ENCODE results near the gene DNAJB5.

The DNAJB5 gene

DNA sequence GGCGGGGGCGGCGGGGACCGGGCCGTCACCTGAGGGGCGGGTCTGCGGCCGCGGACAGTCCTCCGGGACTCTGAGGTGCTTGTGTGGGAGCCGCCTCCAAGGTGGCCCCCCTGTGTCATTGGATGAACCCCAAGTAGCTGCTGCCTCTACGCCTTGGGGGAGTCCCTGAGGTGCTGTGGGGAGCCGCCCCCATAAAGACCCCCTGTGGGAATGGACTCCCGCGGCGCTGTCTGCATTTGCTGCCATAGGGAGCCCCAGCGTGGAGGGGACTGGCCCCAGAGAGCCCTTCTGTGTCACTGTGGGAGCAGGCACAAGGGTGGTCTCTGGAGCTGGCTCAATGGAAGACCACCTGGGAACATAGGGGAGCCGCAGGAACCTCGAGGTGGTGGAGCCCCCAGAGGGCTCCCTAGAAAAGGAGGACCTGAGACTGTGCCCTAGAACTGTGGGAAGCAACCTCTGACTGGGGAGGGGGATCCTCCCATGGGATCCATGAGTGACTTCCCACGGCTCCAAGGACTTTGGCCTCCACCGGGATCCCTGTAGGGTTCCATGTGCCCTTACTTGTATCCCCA is 31.0 kb upstream of the DNAJB5 start:
- H3K4me3 ChIP-seq (ENCODE audit: low read depth, low read length), result no peak overlapping the region
- TF ChIP-seq, protein P1, sequence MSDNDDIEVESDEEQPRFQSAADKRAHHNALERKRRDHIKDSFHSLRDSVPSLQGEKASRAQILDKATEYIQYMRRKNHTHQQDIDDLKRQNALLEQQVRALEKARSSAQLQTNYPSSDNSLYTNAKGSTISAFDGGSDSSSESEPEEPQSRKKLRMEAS (IDR thresholded peaks at IDR 0.05; ENCODE audit: low read depth, low read length), result no peak
- TF ChIP-seq POLR2A (IDR thresholded peaks at IDR 0.05; ENCODE audit: extremely low read depth, insufficient read length), result no peak
- no peak for TF ChIP-seq CTCF (IDR thresholded peaks at IDR 0.05; ENCODE audit: low read depth, low read length)
- TF ChIP-seq MYC (IDR thresholded peaks at IDR 0.05; ENCODE audit: low read depth, low read length), result no peak
- DNase-seq (ENCODE audit: low read depth), result no peak

DNA sequence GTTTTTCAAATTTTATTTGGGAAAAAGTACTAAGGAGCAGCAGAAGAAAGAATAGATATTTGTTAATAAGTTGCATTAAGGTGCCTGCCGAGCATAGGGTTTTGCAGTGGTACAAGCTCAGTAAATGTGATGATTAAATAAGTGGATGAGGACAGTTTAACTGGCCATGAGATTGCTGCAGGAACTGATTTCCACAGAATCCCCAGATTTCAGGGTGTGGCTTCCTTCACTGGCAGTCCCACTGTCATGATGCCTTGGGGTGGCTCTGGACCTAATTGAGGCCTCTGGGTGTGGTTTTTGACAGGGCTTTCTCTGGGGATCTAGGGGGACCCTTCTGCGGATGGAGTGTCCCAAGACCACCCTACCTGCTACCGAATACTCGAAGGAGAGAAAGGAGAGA is 30.1 kb upstream of the DNAJB5 start:
- no peak overlapping the region for H3K4me3 ChIP-seq (ENCODE audit: low read depth, low read length)
- no peak for DNase-seq (ENCODE audit: low read depth)
- TF ChIP-seq, protein P1 (IDR thresholded peaks at IDR 0.05; ENCODE audit: low read depth, low read length), result no peak
- TF ChIP-seq POLR2A (IDR thresholded peaks at IDR 0.05; ENCODE audit: extremely low read depth, insufficient read length) (no peak), CTCF (IDR thresholded peaks at IDR 0.05; ENCODE audit: low read depth, low read length) (no peak), MYC (IDR thresholded peaks at IDR 0.05; ENCODE audit: low read depth, low read length) (no peak)

DNA sequence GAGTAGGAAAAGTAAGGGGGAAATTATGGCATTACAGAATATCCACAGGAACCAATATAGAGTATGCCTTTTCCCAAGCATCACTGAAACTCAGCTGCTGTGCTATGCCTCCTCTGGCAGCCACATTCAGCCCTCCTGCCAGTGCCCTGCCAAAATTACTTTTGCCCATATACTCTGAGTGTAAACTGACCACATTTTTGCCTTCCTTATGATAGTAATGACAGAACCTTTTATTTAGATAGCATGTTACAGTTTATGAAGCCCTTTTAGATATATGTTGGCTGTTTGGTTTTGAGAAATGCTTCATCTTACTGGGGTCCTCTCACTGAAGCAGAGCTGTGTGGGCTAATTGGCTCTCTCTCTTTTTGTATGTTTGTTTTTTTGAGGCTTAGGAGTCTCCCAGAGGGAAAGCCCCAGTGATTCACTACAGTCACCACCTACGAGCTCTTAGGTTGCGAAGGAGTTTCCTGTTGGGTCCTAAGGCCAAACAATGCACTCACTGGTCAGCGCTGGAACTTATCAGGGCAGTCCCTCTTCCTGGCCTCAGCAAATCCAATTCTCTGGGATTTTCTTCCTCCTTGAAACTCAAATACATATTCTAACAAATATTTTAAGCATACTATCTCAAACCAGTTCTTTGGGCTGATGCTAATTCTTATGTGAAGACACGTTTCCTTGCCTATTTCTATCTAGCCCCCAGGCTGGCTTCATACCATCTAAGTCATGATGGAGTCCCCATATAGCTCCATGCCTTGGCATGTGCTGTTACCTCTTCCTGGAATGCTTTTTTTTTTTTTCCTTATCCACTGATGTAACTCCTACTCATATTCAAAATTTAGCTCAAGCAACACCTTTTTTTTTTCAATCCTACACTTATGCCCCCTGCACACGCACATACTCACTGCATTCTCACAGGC is 27.7 kb upstream of the DNAJB5 start:
- peak; percentile 42 for DNase-seq (ENCODE audit: low read depth)
- TF ChIP-seq CTCF (IDR thresholded peaks at IDR 0.05; ENCODE audit: low read depth, low read length) (no peak), POLR2A (IDR thresholded peaks at IDR 0.05; ENCODE audit: extremely low read depth, insufficient read length) (no peak), MYC (IDR thresholded peaks at IDR 0.05; ENCODE audit: low read depth, low read length) (no peak)
- TF ChIP-seq, protein P1 (IDR thresholded peaks at IDR 0.05; ENCODE audit: low read depth, low read length), result no peak
- H3K4me3 ChIP-seq (ENCODE audit: low read depth, low read length), result no peak overlapping the region

DNA sequence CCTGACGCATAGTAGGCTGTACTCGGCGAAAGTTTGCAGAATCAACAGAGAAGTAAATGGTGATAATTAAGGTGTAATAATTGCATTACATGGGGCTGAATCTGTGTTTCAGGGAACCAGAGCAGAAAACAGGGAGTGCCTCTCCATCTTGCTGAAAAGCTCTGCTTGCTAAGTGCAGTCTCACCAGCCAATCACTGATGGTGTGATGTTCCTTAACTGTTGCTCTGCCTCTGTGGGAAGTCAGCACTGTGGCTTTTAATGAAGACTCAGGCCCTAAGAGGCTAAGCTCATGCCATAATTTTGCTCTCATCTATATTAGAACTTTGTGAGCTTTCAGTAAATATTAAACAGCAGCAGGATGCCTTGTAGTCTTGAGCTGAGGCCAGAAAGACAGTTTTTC is 27.0 kb upstream of the DNAJB5 start:
- no peak overlapping the region for H3K4me3 ChIP-seq (ENCODE audit: low read depth, low read length)
- no peak for DNase-seq (ENCODE audit: low read depth)
- no peak for TF ChIP-seq POLR2A (IDR thresholded peaks at IDR 0.05; ENCODE audit: extremely low read depth, insufficient read length)
- TF ChIP-seq, protein P1 (IDR thresholded peaks at IDR 0.05; ENCODE audit: low read depth, low read length), result no peak
- no peak for TF ChIP-seq MYC (IDR thresholded peaks at IDR 0.05; ENCODE audit: low read depth, low read length)
- no peak for TF ChIP-seq CTCF (IDR thresholded peaks at IDR 0.05; ENCODE audit: low read depth, low read length)

DNA sequence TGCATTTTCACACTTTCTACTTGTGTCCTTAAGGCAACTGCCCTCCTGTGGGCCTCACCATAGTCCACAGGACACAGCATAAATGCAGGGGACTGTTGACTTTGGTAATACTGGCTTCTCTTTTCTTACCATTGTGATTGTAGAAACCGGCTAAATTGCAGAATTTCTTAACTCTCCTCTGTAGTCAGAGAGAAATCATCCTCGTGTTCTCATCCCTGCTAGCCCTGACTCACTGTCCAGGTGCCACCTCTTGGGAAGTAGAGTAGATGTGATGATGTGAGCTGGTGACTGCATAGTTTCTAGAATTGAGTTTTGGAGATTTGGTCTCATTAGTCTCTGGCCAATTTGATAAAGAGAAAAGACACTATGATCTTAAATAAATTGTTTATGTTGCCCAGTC is 26.0 kb upstream of the DNAJB5 start:
- no peak for DNase-seq (ENCODE audit: low read depth)
- H3K4me3 ChIP-seq (ENCODE audit: low read depth, low read length), result no peak overlapping the region
- TF ChIP-seq CTCF (IDR thresholded peaks at IDR 0.05; ENCODE audit: low read depth, low read length), result no peak

Measured in NB4 (cell line).